Testis (tissue), 3 donors: Measurements from ENCODE around the gene PCDHA6. TPM values are rescaled to one million over a fixed set of nuclear protein-coding genes. Genes with fewer than 3 reads are reported as not detected.
"Not testable (repeated sequence)": the region's sequence is repeated elsewhere in the genome, so short reads cannot be mapped to it uniquely, and the experiment has no call there.

ENCODE experiments used
- DNase-seq: peaks from one replicate; pipeline ENCODE4 v3.0.0-alpha.2; 2019
- H3K27ac ChIP-seq, 2 donors: fragments of 200-600 bp; sonication (generic); one replicate each; pipeline ENCODE4 v1.5.1; 2019
- H3K27me3 ChIP-seq: fragments of 200-600 bp; sonication (generic); one replicate; pipeline ENCODE4 v1.5.1; 2019
- H3K36me3 ChIP-seq: fragments of 200-600 bp; sonication (generic); one replicate; pipeline ENCODE4 v1.5.1; 2017; ENCODE audit warnings: low read depth; ENCODE audit errors: missing control alignments
- H3K4me1 ChIP-seq: fragments of 200-600 bp; sonication (generic); one replicate; pipeline ENCODE4 v1.5.1; 2019
- H3K4me3 ChIP-seq, 2 donors: fragments of 200-600 bp; sonication (generic); one replicate each; pipeline ENCODE4 v1.5.1; 2017 to 2019
- H3K9me3 ChIP-seq: fragments of 200-600 bp; sonication (generic); one replicate; pipeline ENCODE4 v1.5.1; 2017
- POLR2A ChIP-seq: fragments of 450-650 bp; IDR thresholded peaks from one replicate; pipeline ENCODE4 v1.6.1; 2017; ENCODE audit warnings: antibody characterized with exemption, mild to moderate bottlenecking, moderate library complexity
- WGBS, 2 donors: methylation state at CpG; one replicate each; pipeline ENCODE4 v1.1.5; 2018; 5-methylcytosine and 5-hydroxymethylcytosine counted together
- intact Hi-C: fragments of 100-400 bp; cut with DNase I; formaldehyde crosslinking; loops from one replicate; pipeline ENCODE4 v1.15.1; 2023; ENCODE audit warnings: low total_unique reads
- polyA plus RNA-seq: library from polyadenylated mRNA; stranded (reverse); fragments of 350-450 nt; fragmentation: Illumina TruSeq; extraction: RNeasy Lipid Tissue Mini Kit (QIAGEN cat#74804); gene quantifications from one replicate; pipeline ENCODE4 v1.2.3, GENCODE V29; 2014; ENCODE audit warnings: low read depth, low replicate concordance; ENCODE audit not compliant: insufficient read depth
- total RNA-seq, 2 donors: library from RNA; depleted of rRNA; stranded (reverse); fragments of >200 nt; gene quantifications; one replicate each; pipeline ENCODE4 v1.2.3, GENCODE V29; 2016
- TF ChIP-seq, protein P1 (sequence below), 3 experiments: fragments of 450-650 bp in 2 of 3; fragments of 200-600 bp in 1 of 3; sonication (generic) in 1 of 3; IDR thresholded peaks; one replicate each; pipeline ENCODE4 v1.5.1; 2016 to 2019; ENCODE audit warnings: antibody characterized with exemption in 3 of 3, mild to moderate bottlenecking in 2 of 3, moderate library complexity in 1 of 3

Gene PCDHA6
- total and polyA plus RNA-seq, 3 donors from 2014 or later, result 0.88 to 4.6 (median 2.3) TPM

DNA sequence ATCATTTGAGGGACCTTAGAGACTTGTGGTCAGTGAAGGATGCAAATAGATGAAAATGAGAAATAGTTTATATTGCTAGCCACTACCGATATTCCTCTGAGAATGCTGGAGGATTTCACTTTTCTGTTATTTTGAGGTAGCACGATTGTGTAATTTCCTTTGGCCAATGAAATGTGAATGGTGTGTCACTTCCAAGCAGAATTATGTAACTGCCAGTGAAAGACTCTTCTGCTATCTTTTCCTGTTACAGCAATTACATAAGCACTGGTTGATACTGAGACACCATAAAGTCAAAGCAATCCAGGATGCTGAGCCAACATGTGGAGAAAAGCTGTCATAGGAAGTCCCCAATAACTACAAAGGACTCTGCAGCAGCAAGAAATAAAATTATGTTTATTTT lies 36.7 kb upstream of the PCDHA6 start:
- no peak for DNase-seq
- 36 to 39% methylated on average over 2 of the region's 2 CpGs for WGBS, 2 donors
- intact Hi-C loops, result no loop called here
- H3K27me3 ChIP-seq, result peaks cover 4% of the 10 kb centered on the region
- H3K9me3 ChIP-seq, result no peaks in the 10 kb centered on the region
- TF ChIP-seq POLR2A, result no peak
- TF ChIP-seq, protein P1, sequence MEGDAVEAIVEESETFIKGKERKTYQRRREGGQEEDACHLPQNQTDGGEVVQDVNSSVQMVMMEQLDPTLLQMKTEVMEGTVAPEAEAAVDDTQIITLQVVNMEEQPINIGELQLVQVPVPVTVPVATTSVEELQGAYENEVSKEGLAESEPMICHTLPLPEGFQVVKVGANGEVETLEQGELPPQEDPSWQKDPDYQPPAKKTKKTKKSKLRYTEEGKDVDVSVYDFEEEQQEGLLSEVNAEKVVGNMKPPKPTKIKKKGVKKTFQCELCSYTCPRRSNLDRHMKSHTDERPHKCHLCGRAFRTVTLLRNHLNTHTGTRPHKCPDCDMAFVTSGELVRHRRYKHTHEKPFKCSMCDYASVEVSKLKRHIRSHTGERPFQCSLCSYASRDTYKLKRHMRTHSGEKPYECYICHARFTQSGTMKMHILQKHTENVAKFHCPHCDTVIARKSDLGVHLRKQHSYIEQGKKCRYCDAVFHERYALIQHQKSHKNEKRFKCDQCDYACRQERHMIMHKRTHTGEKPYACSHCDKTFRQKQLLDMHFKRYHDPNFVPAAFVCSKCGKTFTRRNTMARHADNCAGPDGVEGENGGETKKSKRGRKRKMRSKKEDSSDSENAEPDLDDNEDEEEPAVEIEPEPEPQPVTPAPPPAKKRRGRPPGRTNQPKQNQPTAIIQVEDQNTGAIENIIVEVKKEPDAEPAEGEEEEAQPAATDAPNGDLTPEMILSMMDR (IDR thresholded peaks at IDR 0.05), result no peak
- H3K4me1 ChIP-seq, result no peaks in the 10 kb centered on the region
- H3K4me3 ChIP-seq, result no peak overlapping the region
- no peaks in the 10 kb centered on the region for H3K36me3 ChIP-seq
- no peak overlapping the region for H3K27ac ChIP-seq

DNA sequence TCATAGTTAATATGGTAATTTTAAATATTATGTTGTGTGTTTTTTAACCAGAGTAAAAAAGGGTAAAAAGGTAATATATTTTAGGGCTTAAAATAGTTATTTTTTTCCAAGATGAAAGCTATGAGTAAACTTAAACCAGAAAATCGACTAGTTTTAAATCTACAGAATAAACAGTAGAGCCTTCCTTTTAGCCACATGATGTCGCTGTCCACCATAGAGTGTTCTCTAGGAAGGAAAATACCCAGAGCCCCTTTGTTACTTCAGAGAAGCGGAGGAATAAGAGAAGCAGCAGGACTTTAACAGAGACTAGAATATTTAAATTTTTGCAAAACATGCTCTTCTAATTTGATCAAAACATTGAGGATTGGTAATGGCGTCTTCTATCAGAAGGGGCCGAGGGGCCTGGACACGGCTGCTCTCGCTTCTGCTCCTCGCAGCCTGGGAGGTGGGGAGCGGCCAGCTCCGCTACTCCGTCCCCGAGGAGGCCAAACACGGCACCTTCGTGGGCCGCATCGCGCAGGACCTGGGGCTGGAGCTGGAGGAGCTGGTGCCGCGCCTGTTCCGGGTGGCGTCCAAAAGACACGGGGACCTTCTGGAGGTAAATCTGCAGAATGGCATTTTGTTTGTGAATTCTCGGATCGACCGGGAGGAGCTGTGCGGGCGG lies 33.0 kb upstream of the PCDHA6 start, which contains the start of gene PCDHA2:
PCDHA2 (plus strand) TSS at position 258 of the 664 bp plus-strand sequence.
- peak within 1 kb of the TSS in 1 of 2 donors; percentile 31 for H3K4me3 ChIP-seq
- no peaks in the 10 kb centered on the region for H3K36me3 ChIP-seq
- TF ChIP-seq, protein P1 (IDR thresholded peaks at IDR 0.05), result no peak
- no peak for TF ChIP-seq POLR2A
- H3K27ac ChIP-seq, result no peak within 1 kb of the TSS
- no peaks in the 10 kb centered on the region for H3K9me3 ChIP-seq
- no peak for DNase-seq
- intact Hi-C loops, result no loop called here
- H3K4me1 ChIP-seq, result no peaks in the 10 kb centered on the region
- H3K27me3 ChIP-seq, result peaks cover 3% of the 10 kb centered on the region
- 14 to 22% methylated on average over 10 to 27 of the region's 27 CpGs for WGBS, 2 donors

DNA sequence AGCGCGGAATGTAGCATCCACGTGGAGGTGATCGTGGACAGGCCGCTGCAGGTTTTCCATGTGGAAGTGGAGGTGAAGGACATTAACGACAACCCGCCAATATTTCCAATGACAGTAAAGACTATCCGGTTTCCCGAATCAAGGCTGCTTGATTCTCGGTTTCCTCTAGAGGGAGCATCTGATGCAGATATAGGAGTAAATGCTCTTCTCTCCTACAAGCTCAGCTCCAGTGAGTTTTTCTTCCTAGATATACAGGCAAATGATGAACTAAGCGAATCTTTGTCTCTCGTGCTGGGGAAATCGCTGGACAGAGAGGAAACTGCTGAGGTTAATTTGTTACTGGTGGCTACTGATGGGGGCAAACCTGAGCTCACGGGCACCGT lies 32.5 kb upstream of the PCDHA6 start:
- TF ChIP-seq POLR2A, result no peak
- TF ChIP-seq, protein P1 (IDR thresholded peaks at IDR 0.05), result no peak
- intact Hi-C loops, result no loop called here
- Histone ChIP-seq H3K9me3 (no peaks in the 10 kb centered on the region), H3K4me1 (no peaks in the 10 kb centered on the region), H3K4me3 (no peak overlapping the region), H3K27ac (no peak overlapping the region), H3K36me3 (no peaks in the 10 kb centered on the region), H3K27me3 (no peaks in the 10 kb centered on the region)
- WGBS, 2 donors, result 16 to 20% methylated on average over 14 to 15 of the region's 15 CpGs
- no peak for DNase-seq

DNA sequence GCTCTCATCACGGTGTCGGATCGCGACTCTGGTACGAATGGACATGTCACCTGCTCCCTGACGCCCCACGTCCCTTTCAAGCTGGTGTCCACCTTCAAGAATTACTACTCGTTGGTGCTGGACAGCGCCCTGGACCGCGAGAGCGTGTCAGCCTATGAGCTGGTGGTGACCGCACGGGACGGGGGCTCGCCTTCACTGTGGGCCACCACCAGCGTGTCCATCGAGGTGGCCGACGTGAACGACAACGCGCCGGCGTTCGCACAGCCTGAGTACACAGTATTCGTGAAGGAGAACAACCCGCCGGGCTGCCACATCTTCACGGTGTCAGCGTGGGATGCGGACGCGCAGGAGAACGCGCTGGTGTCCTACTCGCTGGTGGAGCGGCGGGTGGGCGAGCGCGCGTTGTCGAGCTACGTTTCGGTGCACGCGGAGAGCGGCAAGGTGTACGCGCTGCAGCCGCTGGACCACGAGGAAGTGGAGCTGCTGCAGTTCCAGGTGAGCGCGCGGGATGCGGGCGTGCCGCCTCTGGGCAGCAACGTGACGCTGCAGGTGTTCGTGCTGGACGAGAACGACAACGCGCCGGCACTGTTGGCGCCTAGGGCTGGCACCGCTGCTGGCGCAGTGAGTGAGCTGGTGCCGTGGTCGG lies 31.6 kb upstream of the PCDHA6 start:
- WGBS, 2 donors, result 41 to 50% methylated on average over 39 to 70 of the region's 72 CpGs
- DNase-seq, result not testable (repeated sequence)

DNA sequence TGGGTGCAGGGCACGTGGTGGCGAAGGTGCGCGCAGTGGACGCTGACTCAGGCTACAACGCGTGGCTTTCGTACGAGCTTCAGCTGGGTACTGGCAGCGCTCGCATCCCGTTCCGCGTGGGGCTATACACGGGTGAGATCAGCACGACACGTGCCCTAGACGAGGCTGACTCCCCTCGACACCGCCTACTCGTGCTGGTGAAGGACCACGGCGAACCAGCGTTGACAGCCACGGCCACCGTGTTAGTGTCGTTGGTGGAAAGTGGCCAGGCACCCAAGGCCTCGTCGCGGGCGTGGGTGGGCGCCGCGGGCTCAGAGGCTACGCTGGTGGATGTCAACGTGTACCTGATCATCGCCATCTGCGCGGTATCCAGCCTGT lies 31.1 kb upstream of the PCDHA6 start:
- H3K9me3 ChIP-seq, result no peaks in the 10 kb centered on the region
- no peaks in the 10 kb centered on the region for H3K4me1 ChIP-seq
- H3K27ac ChIP-seq, result no peak overlapping the region
- H3K27me3 ChIP-seq, result no peaks in the 10 kb centered on the region
- 18 to 43% methylated on average over 14 to 33 of the region's 39 CpGs for WGBS, 2 donors
- intact Hi-C loops, result no loop called here
- H3K36me3 ChIP-seq, result no peaks in the 10 kb centered on the region
- TF ChIP-seq POLR2A, result no peak
- TF ChIP-seq, protein P1 (IDR thresholded peaks at IDR 0.05), result no peak
- H3K4me3 ChIP-seq, result no peak overlapping the region
- no peak for DNase-seq

More for the DNA sequence above, 31.6 kb upstream of the PCDHA6 start:
- intact Hi-C loops, H3K4me3 ChIP-seq, H3K9me3 ChIP-seq, H3K27ac ChIP-seq, H3K4me1 ChIP-seq, H3K36me3 ChIP-seq, H3K27me3 ChIP-seq: not testable (repeated sequence)
